ENCODE data around the gene MPPED1.

The MPPED1 gene

DNA sequence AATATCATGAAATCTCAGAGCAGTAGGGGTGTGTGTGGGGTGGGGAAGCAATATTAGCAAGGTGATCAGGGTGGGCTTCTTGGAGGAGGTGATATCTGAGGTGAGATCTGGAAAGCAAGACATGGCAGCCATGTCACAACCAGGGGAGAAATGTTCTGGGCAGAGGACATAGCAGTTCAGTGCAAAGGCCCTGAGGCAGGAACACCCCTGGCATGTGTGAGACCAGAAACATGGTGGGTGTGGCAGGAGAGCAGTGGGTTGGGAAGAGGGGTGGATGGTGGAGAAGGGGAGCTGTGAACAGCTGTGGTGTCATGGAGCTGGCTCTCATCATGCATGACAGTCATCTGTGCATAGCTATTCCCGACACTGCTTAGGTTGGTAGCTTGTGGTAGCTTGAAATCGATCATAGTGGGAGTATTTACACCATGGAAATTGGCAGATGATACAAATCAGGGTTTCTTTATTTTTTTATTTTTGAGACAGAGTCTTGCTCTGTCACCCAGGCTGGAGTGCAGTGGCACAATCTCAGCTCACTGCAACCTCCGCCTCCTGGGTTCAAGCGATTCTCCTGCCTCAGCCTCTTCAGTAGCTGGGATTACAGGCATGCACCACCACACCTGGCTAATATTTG lies 17.9 kb upstream of the MPPED1 start:
- no peak overlapping the region for H3K4me3 ChIP-seq (ENCODE audit: low read depth in 1 of 2, low read length in 2 of 2)

DNA sequence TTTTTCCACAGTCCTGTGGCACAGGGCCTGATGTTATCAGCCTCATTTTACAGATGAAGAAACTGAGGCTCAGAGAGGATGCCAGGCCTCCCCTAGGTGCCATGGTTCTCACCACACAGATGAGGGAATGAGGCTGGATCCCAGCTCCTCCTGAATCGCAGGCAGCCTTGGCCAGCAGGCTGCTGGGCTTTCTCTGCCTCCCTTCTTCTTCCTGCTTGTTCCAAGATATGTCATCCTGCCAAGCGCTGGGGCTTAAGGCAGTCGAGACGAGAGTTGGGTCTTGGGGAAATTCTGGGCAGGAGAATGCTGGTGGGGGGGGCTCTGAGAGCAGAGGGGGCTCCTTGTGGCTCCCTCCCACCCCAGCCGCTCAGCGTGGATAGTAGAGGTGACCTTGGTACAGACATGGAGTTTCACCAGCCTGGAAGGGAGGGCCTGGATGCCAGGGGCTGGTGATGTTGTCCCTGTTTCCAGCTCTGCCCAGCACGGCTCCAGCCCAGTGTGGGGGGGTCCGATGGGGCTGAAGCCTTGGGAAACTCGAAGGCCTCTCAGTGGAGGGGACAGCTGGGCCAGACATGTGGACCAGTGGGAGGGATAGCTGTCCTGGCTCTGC lies 16.6 kb upstream of the MPPED1 start:
- H3K4me1 ChIP-seq (ENCODE audit: insufficient read depth, low read length): no peaks in the 10 kb centered on the region
- H3K27ac ChIP-seq (ENCODE audit: low read depth, low read length): no peak overlapping the region
- no peaks in the 10 kb centered on the region for H3K36me3 ChIP-seq (ENCODE audit: insufficient read depth, low read length)
- H3K9ac ChIP-seq (ENCODE audit: low read length): no peak overlapping the region
- no peaks in the 10 kb centered on the region for H3K9me3 ChIP-seq (ENCODE audit: low read length)
- H3K4me3 ChIP-seq (ENCODE audit: low read depth in 1 of 2, low read length in 2 of 2): no peak overlapping the region
- H3K27me3 ChIP-seq (ENCODE audit: control insufficient read depth in 1 of 2, insufficient read depth in 2 of 2, low read length in 2 of 2): peaks cover 0 to 6% of the 10 kb centered on the region in 2 donors

More for the DNA sequence above, 17.9 kb upstream of the MPPED1 start:
- H3K9me3 ChIP-seq (ENCODE audit: low read length): no peaks in the 10 kb centered on the region
- H3K4me1 ChIP-seq (ENCODE audit: insufficient read depth, low read length): no peaks in the 10 kb centered on the region
- H3K27ac ChIP-seq (ENCODE audit: low read depth, low read length): no peak overlapping the region
- H3K36me3 ChIP-seq (ENCODE audit: insufficient read depth, low read length): no peaks in the 10 kb centered on the region
- H3K27me3 ChIP-seq (ENCODE audit: control insufficient read depth in 1 of 2, insufficient read depth in 2 of 2, low read length in 2 of 2): peaks cover 0 to 6% of the 10 kb centered on the region in 2 donors
- H3K9ac ChIP-seq (ENCODE audit: low read length): no peak overlapping the region

DNA sequence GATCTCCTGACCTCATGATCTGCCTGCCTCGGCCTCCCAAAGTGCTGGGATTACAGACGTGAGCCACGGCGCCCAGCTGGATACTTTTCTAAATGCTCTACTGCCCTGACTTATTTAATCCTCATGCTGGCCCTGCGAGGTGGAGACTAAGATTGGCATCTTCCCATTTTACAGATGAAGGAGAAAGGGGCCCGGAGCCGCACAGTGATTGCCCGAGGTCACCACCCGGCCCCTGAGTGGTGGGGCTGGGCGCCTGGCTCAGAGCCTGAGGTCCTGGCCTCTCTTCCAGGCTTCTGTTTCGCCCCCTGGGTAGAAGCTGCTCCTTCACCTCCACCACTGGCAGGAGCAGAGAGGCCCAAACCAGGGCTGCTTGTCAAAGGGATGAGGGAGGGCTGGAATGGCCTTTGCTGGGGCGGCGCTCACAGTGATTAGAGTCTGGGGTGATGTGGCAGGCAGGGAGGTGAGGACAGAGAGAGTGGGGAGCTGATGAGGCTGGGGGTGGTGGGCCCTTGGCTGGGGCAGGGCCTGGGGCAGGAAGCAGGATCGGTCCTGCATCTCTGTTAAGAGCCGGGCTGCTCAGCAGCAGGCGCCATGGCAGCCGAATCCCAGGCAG lies 15.4 kb upstream of the MPPED1 start:
- Histone ChIP-seq H3K9ac (ENCODE audit: low read length) (no peak overlapping the region), H3K4me3 (ENCODE audit: low read depth in 1 of 2, low read length in 2 of 2) (no peak overlapping the region), H3K27ac (ENCODE audit: low read depth, low read length) (no peak overlapping the region), H3K9me3 (ENCODE audit: low read length) (no peaks in the 10 kb centered on the region), H3K36me3 (ENCODE audit: insufficient read depth, low read length) (no peaks in the 10 kb centered on the region), H3K27me3 (ENCODE audit: control insufficient read depth in 1 of 2, insufficient read depth in 2 of 2, low read length in 2 of 2) (peaks cover 0 to 6% of the 10 kb centered on the region in 2 donors), H3K4me1 (ENCODE audit: insufficient read depth, low read length) (no peaks in the 10 kb centered on the region)

DNA sequence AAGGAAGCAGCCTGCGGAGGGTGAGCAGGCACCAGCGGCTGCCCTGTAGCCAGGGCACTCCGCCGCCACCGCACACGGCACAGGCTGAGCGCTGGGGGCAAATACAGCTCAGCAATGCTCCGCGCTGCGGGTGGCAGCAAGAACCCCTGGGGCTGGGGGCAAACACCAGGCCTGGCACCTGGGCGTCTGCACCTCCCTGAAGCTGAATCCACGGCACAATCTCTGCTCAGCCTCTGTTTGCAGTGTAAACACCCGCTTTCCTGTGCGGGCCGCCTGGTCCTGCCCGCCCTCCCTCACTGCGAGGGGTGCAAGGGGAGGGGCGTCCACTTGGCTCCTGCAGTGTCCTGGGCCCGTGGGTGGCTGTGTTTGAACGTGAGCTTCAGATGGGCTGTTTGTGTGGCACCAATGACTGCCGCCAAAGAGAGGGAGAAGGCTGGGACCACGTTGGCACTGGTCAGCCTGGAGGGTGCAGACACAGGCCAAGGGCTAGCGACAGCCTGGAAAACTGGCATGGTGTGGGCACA lies 14.8 kb upstream of the MPPED1 start:
- Histone ChIP-seq H3K36me3 (ENCODE audit: insufficient read depth, low read length) (no peaks in the 10 kb centered on the region), H3K9me3 (ENCODE audit: low read length) (no peaks in the 10 kb centered on the region), H3K27ac (ENCODE audit: low read depth, low read length) (no peak overlapping the region), H3K4me3 (ENCODE audit: low read depth in 1 of 2, low read length in 2 of 2) (no peak overlapping the region), H3K9ac (ENCODE audit: low read length) (no peak overlapping the region), H3K4me1 (ENCODE audit: insufficient read depth, low read length) (no peaks in the 10 kb centered on the region), H3K27me3 (ENCODE audit: control insufficient read depth in 1 of 2, insufficient read depth in 2 of 2, low read length in 2 of 2) (peaks cover 0 to 6% of the 10 kb centered on the region in 2 donors)

DNA sequence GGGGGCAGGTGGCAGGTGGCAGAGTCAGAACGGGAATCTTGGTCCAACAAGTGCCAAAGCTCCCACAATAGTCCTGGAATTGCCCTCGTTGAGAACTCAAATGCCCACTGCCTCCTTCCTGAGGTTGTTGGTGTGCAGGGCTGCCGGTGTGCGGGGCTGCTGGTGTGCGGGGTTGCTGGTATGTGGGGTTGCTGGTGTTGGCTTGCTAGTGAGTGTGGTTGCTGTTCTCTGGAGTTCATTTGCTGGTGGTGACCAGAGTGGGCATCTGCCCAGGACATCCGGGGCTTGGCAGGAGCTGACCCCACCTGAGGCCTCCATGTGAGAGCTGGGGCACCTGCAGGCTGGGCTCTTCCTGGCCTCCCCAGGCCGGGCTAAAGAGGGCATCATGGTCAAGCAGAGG lies 14.0 kb upstream of the MPPED1 start:
- Histone ChIP-seq H3K27ac (ENCODE audit: low read depth, low read length) (no peak overlapping the region), H3K36me3 (ENCODE audit: insufficient read depth, low read length) (no peaks in the 10 kb centered on the region), H3K4me3 (ENCODE audit: low read depth in 1 of 2, low read length in 2 of 2) (no peak overlapping the region), H3K9ac (ENCODE audit: low read length) (no peak overlapping the region), H3K4me1 (ENCODE audit: insufficient read depth, low read length) (no peaks in the 10 kb centered on the region), H3K9me3 (ENCODE audit: low read length) (no peaks in the 10 kb centered on the region), H3K27me3 (ENCODE audit: control insufficient read depth in 1 of 2, insufficient read depth in 2 of 2, low read length in 2 of 2) (peaks cover 0 to 6% of the 10 kb centered on the region in 2 donors)

DNA sequence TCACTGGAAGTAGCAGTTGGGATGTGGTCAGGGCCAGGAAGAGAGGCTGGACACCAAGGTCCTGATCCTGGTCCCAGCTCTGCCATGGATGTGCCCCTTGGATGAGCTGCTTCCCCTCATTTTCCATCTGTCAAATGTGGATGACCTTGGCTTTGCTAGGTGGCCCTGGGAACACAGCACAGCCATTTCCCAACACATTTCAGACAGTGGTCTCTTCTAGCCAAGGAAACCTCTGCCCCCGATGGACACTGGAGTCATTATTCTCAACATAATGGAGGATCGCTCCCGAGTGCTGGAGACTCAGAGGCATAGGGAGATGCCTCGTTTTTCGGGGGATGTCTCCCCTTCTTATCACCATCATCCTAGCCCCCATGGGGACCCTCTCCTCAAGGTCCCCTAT lies 13.6 kb upstream of the MPPED1 start:
- no peak overlapping the region for H3K4me3 ChIP-seq (ENCODE audit: low read depth in 1 of 2, low read length in 2 of 2)
- no peak overlapping the region for H3K9ac ChIP-seq (ENCODE audit: low read length)
- no peaks in the 10 kb centered on the region for H3K36me3 ChIP-seq (ENCODE audit: insufficient read depth, low read length)
- H3K9me3 ChIP-seq (ENCODE audit: low read length): no peaks in the 10 kb centered on the region
- H3K27ac ChIP-seq (ENCODE audit: low read depth, low read length): no peak overlapping the region
- peaks cover 0 to 6% of the 10 kb centered on the region in 2 donors for H3K27me3 ChIP-seq (ENCODE audit: control insufficient read depth in 1 of 2, insufficient read depth in 2 of 2, low read length in 2 of 2)
- no peaks in the 10 kb centered on the region for H3K4me1 ChIP-seq (ENCODE audit: insufficient read depth, low read length)

DNA sequence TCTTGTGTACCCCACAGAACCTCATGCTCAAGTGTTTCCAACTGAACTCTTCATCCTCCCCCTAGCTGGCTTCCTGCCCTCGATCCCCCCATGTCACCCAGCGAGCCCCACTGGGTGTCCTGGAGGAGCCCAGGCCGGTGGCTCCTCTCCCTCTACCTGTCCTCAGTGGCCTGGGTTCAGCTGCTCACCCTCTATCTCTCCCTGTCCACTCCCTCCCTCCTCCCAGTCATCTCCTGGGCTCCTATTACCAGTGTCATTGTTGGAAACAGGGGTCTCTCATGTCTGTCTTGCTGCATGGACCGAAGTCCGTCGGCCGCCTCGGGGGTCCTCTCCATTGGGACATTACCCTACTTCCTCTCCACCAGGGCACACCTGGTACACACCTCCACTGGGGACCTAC lies 12.9 kb upstream of the MPPED1 start:
- no peak overlapping the region for H3K9ac ChIP-seq (ENCODE audit: low read length)
- H3K4me3 ChIP-seq (ENCODE audit: low read depth in 1 of 2, low read length in 2 of 2): no peak overlapping the region
- no peaks in the 10 kb centered on the region for H3K4me1 ChIP-seq (ENCODE audit: insufficient read depth, low read length)
- H3K27ac ChIP-seq (ENCODE audit: low read depth, low read length): no peak overlapping the region
- no peaks in the 10 kb centered on the region for H3K36me3 ChIP-seq (ENCODE audit: insufficient read depth, low read length)
- peaks cover 0 to 6% of the 10 kb centered on the region in 2 donors for H3K27me3 ChIP-seq (ENCODE audit: control insufficient read depth in 1 of 2, insufficient read depth in 2 of 2, low read length in 2 of 2)
- no peaks in the 10 kb centered on the region for H3K9me3 ChIP-seq (ENCODE audit: low read length)

DNA sequence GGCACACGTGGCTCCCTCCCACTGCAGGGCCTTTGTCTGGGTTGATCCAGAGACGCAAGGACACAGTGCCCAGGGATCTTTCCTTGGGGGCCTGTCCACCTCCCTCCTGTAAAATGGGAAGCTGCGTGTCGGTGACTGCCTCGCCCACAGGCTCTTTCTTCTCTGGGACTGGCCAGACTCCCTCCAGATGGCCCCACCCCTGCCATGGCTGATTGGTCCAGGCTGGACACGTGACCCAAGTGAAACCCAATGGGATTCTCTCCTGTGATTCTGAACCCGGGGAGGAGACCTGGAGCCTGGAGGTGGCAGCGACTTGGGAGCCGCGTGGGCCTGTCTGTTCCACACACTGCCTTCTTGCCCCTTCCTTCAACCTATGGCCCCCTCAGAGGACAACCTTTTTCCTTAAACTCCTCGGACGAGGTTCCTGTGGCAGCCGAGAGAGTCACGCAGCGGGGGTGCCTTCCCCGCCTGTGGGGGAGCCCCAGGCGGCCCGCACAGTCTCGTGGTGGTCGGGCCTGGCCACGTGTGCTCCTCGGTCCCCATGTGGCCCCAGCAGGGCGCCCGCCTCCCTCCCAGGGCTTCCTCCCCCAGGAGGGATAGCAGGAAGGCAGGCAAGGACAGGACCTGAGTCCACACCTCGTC lies 12.4 kb upstream of the MPPED1 start:
- Histone ChIP-seq H3K4me3 (ENCODE audit: low read depth in 1 of 2, low read length in 2 of 2) (no peak overlapping the region), H3K27ac (ENCODE audit: low read depth, low read length) (no peak overlapping the region), H3K4me1 (ENCODE audit: insufficient read depth, low read length) (no peaks in the 10 kb centered on the region), H3K36me3 (ENCODE audit: insufficient read depth, low read length) (no peaks in the 10 kb centered on the region), H3K27me3 (ENCODE audit: control insufficient read depth in 1 of 2, insufficient read depth in 2 of 2, low read length in 2 of 2) (peaks cover 0 to 6% of the 10 kb centered on the region in 2 donors), H3K9me3 (ENCODE audit: low read length) (no peaks in the 10 kb centered on the region), H3K9ac (ENCODE audit: low read length) (no peak overlapping the region)

DNA sequence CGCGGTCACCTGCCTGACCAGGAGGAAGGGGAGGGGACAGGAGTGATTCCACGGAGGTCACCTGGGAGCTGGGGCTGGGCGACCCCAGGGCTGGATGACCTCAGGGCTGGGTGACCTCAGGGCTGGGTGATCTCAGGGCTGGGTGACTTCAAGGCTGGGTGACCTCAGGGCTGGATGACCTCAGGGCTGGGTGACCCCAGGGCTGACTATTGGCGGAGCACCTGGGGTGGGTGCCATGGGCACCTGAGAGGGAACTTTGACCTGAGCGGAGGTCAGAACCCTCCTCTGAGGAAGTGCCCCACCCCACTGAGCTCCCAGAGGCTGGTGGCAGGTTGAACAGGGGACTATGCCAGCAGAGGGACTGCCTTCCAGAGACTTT lies 11.8 kb upstream of the MPPED1 start:
- Histone ChIP-seq H3K27ac (ENCODE audit: low read depth, low read length) (no peak overlapping the region), H3K36me3 (ENCODE audit: insufficient read depth, low read length) (no peaks in the 10 kb centered on the region), H3K9ac (ENCODE audit: low read length) (no peak overlapping the region), H3K27me3 (ENCODE audit: control insufficient read depth in 1 of 2, insufficient read depth in 2 of 2, low read length in 2 of 2) (peaks cover 0 to 6% of the 10 kb centered on the region in 2 donors), H3K4me3 (ENCODE audit: low read depth in 1 of 2, low read length in 2 of 2) (no peak overlapping the region), H3K9me3 (ENCODE audit: low read length) (no peaks in the 10 kb centered on the region), H3K4me1 (ENCODE audit: insufficient read depth, low read length) (no peaks in the 10 kb centered on the region)

DNA sequence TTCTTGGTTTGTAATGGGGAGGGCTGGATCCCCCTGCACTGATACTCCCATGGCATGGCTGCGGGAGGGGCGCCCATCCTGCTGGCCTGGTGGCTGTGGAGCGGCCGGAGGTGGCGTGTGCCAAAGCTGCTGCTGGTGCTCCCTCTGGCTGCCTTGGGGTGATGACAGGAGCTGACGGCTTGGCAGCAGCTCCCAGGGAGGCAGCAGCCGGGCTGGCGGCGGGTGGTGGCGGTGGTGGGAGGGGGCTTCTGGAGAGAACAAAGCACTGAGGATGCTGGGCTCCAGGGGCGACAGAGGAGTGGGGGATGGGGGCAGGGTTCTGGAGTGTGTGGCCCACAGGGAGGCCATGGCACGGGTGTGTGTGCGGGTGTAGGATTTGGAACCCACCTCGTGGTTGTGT lies 11.4 kb upstream of the MPPED1 start:
- no peak overlapping the region for H3K27ac ChIP-seq (ENCODE audit: low read depth, low read length)
- H3K4me1 ChIP-seq (ENCODE audit: insufficient read depth, low read length): no peaks in the 10 kb centered on the region
- H3K9ac ChIP-seq (ENCODE audit: low read length): no peak overlapping the region
- no peaks in the 10 kb centered on the region for H3K36me3 ChIP-seq (ENCODE audit: insufficient read depth, low read length)
- H3K27me3 ChIP-seq (ENCODE audit: control insufficient read depth in 1 of 2, insufficient read depth in 2 of 2, low read length in 2 of 2): peaks cover 0 to 6% of the 10 kb centered on the region in 2 donors
- no peaks in the 10 kb centered on the region for H3K9me3 ChIP-seq (ENCODE audit: low read length)
- no peak overlapping the region for H3K4me3 ChIP-seq (ENCODE audit: low read depth in 1 of 2, low read length in 2 of 2)

DNA sequence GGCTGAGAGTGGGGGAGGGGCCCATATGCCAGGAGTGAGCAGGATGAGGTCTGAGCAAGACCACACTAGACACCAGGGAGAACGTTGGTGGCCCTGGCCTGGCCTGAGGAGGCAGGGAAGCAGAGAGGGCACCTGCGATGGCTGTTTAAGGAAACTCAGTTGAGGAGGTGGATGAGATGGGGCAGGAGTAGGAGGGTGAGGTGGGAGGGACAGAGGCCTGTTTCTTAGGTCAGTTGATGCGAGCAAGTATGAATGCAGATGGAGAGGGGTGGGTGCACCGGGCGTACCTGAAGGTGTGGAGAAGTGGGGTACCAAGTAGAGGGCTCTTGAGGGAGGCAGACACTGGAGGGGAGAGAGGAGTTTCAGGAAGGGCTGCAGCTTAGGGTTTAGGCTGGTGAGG lies 10.6 kb upstream of the MPPED1 start:
- no peaks in the 10 kb centered on the region for H3K9me3 ChIP-seq (ENCODE audit: low read length)
- no peaks in the 10 kb centered on the region for H3K4me1 ChIP-seq (ENCODE audit: insufficient read depth, low read length)
- no peaks in the 10 kb centered on the region for H3K36me3 ChIP-seq (ENCODE audit: insufficient read depth, low read length)
- no peak overlapping the region for H3K9ac ChIP-seq (ENCODE audit: low read length)
- peaks cover 0 to 6% of the 10 kb centered on the region in 2 donors for H3K27me3 ChIP-seq (ENCODE audit: control insufficient read depth in 1 of 2, insufficient read depth in 2 of 2, low read length in 2 of 2)
- no peak overlapping the region for H3K27ac ChIP-seq (ENCODE audit: low read depth, low read length)
- H3K4me3 ChIP-seq (ENCODE audit: low read depth in 1 of 2, low read length in 2 of 2): no peak overlapping the region
